OCI-LY1 (cell line): Measurements from ENCODE around the gene CLCN5.

Experiments used
- H2AFZ ChIP-seq: fragments of 200-600 bp; sonication (generic), shearing (Covaris generic); 2 replicates; pipeline ENCODE4 v1.6.0; 2014; ENCODE audit warnings: antibody characterized with exemption, mild to moderate bottlenecking, low read length
- H3F3A ChIP-seq: fragments of 200-600 bp; sonication (generic), shearing (Covaris generic); 2 replicates; pipeline ENCODE4 v1.6.0; 2014; ENCODE audit warnings: mild to moderate bottlenecking, antibody characterized with exemption, low read length, moderate library complexity; ENCODE audit not compliant: insufficient read depth
- H3K27ac ChIP-seq: fragments of 200-600 bp; sonication (generic); 2 replicates; pipeline ENCODE4 v1.5.1; 2014; ENCODE audit warnings: low read length, mixed run types, mild to moderate bottlenecking, low read depth; ENCODE audit not compliant: poor library complexity, severe bottlenecking
- H3K27me3 ChIP-seq: fragments of 200-600 bp; sonication (generic); 2 replicates; pipeline ENCODE4 v1.6.0; 2014; ENCODE audit warnings: antibody characterized with exemption, mild to moderate bottlenecking, low read length, moderate library complexity; ENCODE audit not compliant: insufficient read depth
- H3K36me3 ChIP-seq: fragments of 200-600 bp; sonication (generic); 2 replicates; pipeline ENCODE4 v1.6.1; 2014; ENCODE audit warnings: mild to moderate bottlenecking, antibody characterized with exemption, low read length, moderate library complexity, mixed read lengths; ENCODE audit not compliant: insufficient read depth
- H3K4me1 ChIP-seq: fragments of 200-600 bp; sonication (generic); 2 replicates; pipeline ENCODE4 v1.5.1; 2014; ENCODE audit warnings: mild to moderate bottlenecking, low read length, moderate library complexity; ENCODE audit not compliant: insufficient read depth, severe bottlenecking
- H3K4me2 ChIP-seq: fragments of 200-600 bp; sonication (generic), shearing (Covaris generic); 2 replicates; pipeline ENCODE4 v1.6.1; 2014; ENCODE audit warnings: low read length
- H3K4me3 ChIP-seq: fragments of 200-600 bp; sonication (generic); 2 replicates; pipeline ENCODE4 v1.5.1; 2014; ENCODE audit warnings: low read length, low read depth, mild to moderate bottlenecking, mixed read lengths; ENCODE audit not compliant: poor library complexity, severe bottlenecking
- H3K79me2 ChIP-seq: fragments of 200-600 bp; shearing (Covaris generic); 2 replicates; pipeline ENCODE4 v1.6.1; 2016; ENCODE audit warnings: mixed run types, low read length, mixed read lengths; ENCODE audit not compliant: insufficient read depth
- H3K9ac ChIP-seq: fragments of 200-600 bp; sonication (generic), shearing (Covaris generic); 2 replicates; pipeline ENCODE4 v1.6.1; 2014; ENCODE audit warnings: mild to moderate bottlenecking, low read length, mixed read lengths
- H3K9me2 ChIP-seq: fragments of 200-600 bp; sonication (generic), shearing (Covaris generic); 2 replicates; pipeline ENCODE4 v1.6.1; 2014; ENCODE audit warnings: low read depth, mild to moderate bottlenecking, low read length, mixed read lengths
- H3K9me3 ChIP-seq: fragments of 200-600 bp; shearing (Covaris generic); 2 replicates; pipeline ENCODE4 v1.6.1; 2014; ENCODE audit warnings: low read length, mixed read lengths
- H4K20me1 ChIP-seq: fragments of 200-600 bp; sonication (generic), shearing (Covaris generic); 2 replicates; pipeline ENCODE4 v1.6.0; 2016; ENCODE audit warnings: mild to moderate bottlenecking, low read length; ENCODE audit not compliant: insufficient read depth
- CTCF ChIP-seq: fragments of 200-600 bp; sonication (generic), shearing (Covaris generic); IDR thresholded peaks from 2 replicates; pipeline ENCODE4 v1.5.1; 2017; ENCODE audit warnings: mild to moderate bottlenecking, antibody characterized with exemption, low read length, moderate library complexity, mixed read lengths
- EZH2 ChIP-seq: fragments of 200-600 bp; sonication (generic), shearing (Covaris generic); IDR thresholded peaks from 2 replicates; pipeline ENCODE4 v1.8.0; 2017; ENCODE audit warnings: borderline replicate concordance, mixed run types, mild to moderate bottlenecking, antibody characterized with exemption, low read length, moderate library complexity, mixed read lengths

CLCN5 gene

GRCh38 chrX:49959602-49960001 lies 37.2 kb downstream of the CLCN5 start:
- no peak overlapping the region for H3K4me2 ChIP-seq
- no peak overlapping the region for H2AFZ ChIP-seq
- H3K79me2 ChIP-seq = no peaks in the 10 kb centered on the region
- H3K9ac ChIP-seq = no peak overlapping the region
- no peaks in the 10 kb centered on the region for H3K9me2 ChIP-seq
- no peaks in the 10 kb centered on the region for H4K20me1 ChIP-seq
- no peaks in the 10 kb centered on the region for H3F3A ChIP-seq
- H3K4me3 ChIP-seq = no peak overlapping the region
- no peaks in the 10 kb centered on the region for H3K27me3 ChIP-seq
- H3K4me1 ChIP-seq = no peaks in the 10 kb centered on the region
- TF ChIP-seq CTCF (no peak), EZH2 (no peak)
- H3K9me3 ChIP-seq = no peaks in the 10 kb centered on the region
- H3K36me3 ChIP-seq = no peaks in the 10 kb centered on the region
- H3K27ac ChIP-seq = no peak overlapping the region

GRCh38 chrX:49960061-49960460 lies 37.7 kb downstream of the CLCN5 start:
- H3K9me2 ChIP-seq = no peaks in the 10 kb centered on the region
- no peak overlapping the region for H3K4me3 ChIP-seq
- no peak overlapping the region for H2AFZ ChIP-seq
- no peaks in the 10 kb centered on the region for H3K36me3 ChIP-seq
- no peaks in the 10 kb centered on the region for H3F3A ChIP-seq
- no peaks in the 10 kb centered on the region for H3K27me3 ChIP-seq
- no peaks in the 10 kb centered on the region for H3K79me2 ChIP-seq
- H3K9me3 ChIP-seq = no peaks in the 10 kb centered on the region
- no peak for TF ChIP-seq CTCF
- no peak for TF ChIP-seq EZH2
- H3K4me2 ChIP-seq = no peak overlapping the region
- H3K27ac ChIP-seq = no peak overlapping the region
- no peaks in the 10 kb centered on the region for H4K20me1 ChIP-seq
- H3K4me1 ChIP-seq = no peaks in the 10 kb centered on the region
- H3K9ac ChIP-seq = no peak overlapping the region

- H3K4me1 ChIP-seq = no peaks in the 10 kb centered on the region
- H3K27me3 ChIP-seq = no peaks in the 10 kb centered on the region
- H3K79me2 ChIP-seq = no peaks in the 10 kb centered on the region
- H3K4me2 ChIP-seq = no peak overlapping the region
- H3K9me2 ChIP-seq = no peaks in the 10 kb centered on the region
- no peak overlapping the region for H3K4me3 ChIP-seq
- TF ChIP-seq EZH2 = no peak
- TF ChIP-seq CTCF = no peak
- H3K9ac ChIP-seq = no peak overlapping the region
- no peaks in the 10 kb centered on the region for H3K9me3 ChIP-seq
- no peak overlapping the region for H3K27ac ChIP-seq
- no peaks in the 10 kb centered on the region for H3F3A ChIP-seq
- H4K20me1 ChIP-seq = no peaks in the 10 kb centered on the region
- no peaks in the 10 kb centered on the region for H3K36me3 ChIP-seq
- H2AFZ ChIP-seq = no peak overlapping the region
Observed at GRCh38 chrX:49970674-49971073, 48.3 kb downstream of the CLCN5 start.
